ENCODE results near the gene FGF5.

- TF ChIP-seq CTCF (IDR thresholded peaks at IDR 0.05) (no peak), POLR2AphosphoS5 (IDR thresholded peaks at IDR 0.05; ENCODE audit: insufficient read depth in 1 of 2, low read depth in 1 of 2) (no peak)
Observed at GRCh38 chr4:80219301-80220025, 47.0 kb upstream of the FGF5 start.
